Hepatocyte (in vitro differentiated cells): ENCODE results near the gene SAP30BP.

Source experiments
- EZH2 ChIP-seq: fragments of 200-600 bp; sonication (generic); IDR thresholded peaks from 2 replicates; pipeline ENCODE4 v1.6.1; 2016; ENCODE audit warnings: antibody characterized with exemption, mild to moderate bottlenecking, borderline replicate concordance
- TF ChIP-seq, protein P1 (sequence below): fragments of 200-600 bp; sonication (generic); IDR thresholded peaks from 2 replicates; pipeline ENCODE4 v1.5.1; 2016; ENCODE audit warnings: antibody characterized with exemption, mild to moderate bottlenecking; ENCODE audit not compliant: poor library complexity

DNA sequence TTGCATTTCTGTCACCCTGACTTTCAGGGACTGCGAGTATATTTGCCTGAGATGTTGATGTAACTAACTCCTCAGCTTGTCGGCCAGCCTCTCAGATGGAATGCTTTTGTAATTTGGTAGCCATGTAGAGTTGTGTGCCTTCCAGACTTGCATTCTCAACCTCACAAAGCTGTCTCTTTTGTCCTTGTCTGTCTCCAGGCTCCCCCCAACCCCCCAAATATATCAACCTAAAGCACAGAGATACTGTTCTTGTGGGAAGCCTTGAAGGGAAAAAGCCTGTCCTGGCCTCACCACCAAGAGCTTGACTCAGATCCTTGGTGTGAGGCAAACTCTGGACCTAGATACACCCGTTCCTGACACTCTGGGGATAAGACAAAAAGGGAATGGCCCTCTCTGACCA lies 18.4 kb downstream of the SAP30BP start:
- TF ChIP-seq, protein P1, sequence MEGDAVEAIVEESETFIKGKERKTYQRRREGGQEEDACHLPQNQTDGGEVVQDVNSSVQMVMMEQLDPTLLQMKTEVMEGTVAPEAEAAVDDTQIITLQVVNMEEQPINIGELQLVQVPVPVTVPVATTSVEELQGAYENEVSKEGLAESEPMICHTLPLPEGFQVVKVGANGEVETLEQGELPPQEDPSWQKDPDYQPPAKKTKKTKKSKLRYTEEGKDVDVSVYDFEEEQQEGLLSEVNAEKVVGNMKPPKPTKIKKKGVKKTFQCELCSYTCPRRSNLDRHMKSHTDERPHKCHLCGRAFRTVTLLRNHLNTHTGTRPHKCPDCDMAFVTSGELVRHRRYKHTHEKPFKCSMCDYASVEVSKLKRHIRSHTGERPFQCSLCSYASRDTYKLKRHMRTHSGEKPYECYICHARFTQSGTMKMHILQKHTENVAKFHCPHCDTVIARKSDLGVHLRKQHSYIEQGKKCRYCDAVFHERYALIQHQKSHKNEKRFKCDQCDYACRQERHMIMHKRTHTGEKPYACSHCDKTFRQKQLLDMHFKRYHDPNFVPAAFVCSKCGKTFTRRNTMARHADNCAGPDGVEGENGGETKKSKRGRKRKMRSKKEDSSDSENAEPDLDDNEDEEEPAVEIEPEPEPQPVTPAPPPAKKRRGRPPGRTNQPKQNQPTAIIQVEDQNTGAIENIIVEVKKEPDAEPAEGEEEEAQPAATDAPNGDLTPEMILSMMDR: no peak
- no peak for TF ChIP-seq EZH2
